Measurements from ENCODE around the gene INTS14. TPM values are rescaled to one million over a fixed set of nuclear protein-coding genes. Genes with fewer than 3 reads are reported as not detected.

The INTS14 gene
- total RNA-seq, 1 donor: 31.7 TPM

GRCh38 chr15:65583701-65584100 lies 27.2 kb downstream of the INTS14 start:
- no peak for DNase-seq (ENCODE audit: low read depth)

DNA sequence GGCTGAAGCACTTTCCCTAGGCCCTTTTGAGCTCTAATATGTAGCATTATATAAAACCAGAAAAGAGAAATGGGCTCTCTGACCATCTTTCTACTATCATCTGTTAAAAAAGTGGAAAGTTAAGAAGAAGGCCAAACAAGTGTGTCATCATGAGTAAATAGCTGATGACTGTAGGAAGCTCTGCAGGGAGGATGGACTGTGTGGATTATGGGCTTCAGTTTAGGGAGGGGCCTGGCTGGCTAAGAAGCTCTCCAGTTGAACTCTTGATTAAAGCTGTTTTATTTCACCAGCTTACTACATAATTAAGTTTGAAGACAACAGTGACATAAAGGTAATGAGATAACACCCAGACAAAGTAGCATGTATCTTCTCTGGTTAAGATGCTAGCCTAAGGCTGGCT lies 30.6 kb downstream of the INTS14 start:
- H3K4me3 ChIP-seq (ENCODE audit: low read depth, low read length): no peak overlapping the region
- DNase-seq (ENCODE audit: low read depth): peak; percentile 49
- TF ChIP-seq CTCF (IDR thresholded peaks at IDR 0.05; ENCODE audit: insufficient read depth, low read length): no peak

More at GRCh38 chr15:65583701-65584100, 27.2 kb downstream of the INTS14 start:
- no peak for TF ChIP-seq CTCF (IDR thresholded peaks at IDR 0.05; ENCODE audit: insufficient read depth, low read length)
- H3K4me3 ChIP-seq (ENCODE audit: low read depth, low read length): no peak overlapping the region

- no peak for DNase-seq (ENCODE audit: low read depth)
- no peak overlapping the region for H3K4me3 ChIP-seq (ENCODE audit: low read depth, low read length)
Observed at GRCh38 chr15:65579762-65580161, 31.2 kb downstream of the INTS14 start.

GRCh38 chr15:65578904-65579728 lies 31.8 kb downstream of the INTS14 start:
- no peak for TF ChIP-seq CTCF (IDR thresholded peaks at IDR 0.05; ENCODE audit: insufficient read depth, low read length)
- no peak overlapping the region for H3K4me3 ChIP-seq (ENCODE audit: low read depth, low read length)
- no peak for DNase-seq (ENCODE audit: low read depth)

More at GRCh38 chr15:65579762-65580161, 31.2 kb downstream of the INTS14 start:
- TF ChIP-seq CTCF (IDR thresholded peaks at IDR 0.05; ENCODE audit: insufficient read depth, low read length): no peak

- no peak for TF ChIP-seq CTCF (IDR thresholded peaks at IDR 0.05; ENCODE audit: insufficient read depth, low read length)
- no peak overlapping the region for H3K4me3 ChIP-seq (ENCODE audit: low read depth, low read length)
- DNase-seq (ENCODE audit: low read depth): no peak
Observed at GRCh38 chr15:65577129-65577996, 33.6 kb downstream of the INTS14 start.

- H3K4me3 ChIP-seq (ENCODE audit: low read depth, low read length): no peak overlapping the region
- TF ChIP-seq CTCF (IDR thresholded peaks at IDR 0.05; ENCODE audit: insufficient read depth, low read length): no peak
Observed at GRCh38 chr15:65576664-65577063, 34.3 kb downstream of the INTS14 start.

More at GRCh38 chr15:65576664-65577063, 34.3 kb downstream of the INTS14 start:
- DNase-seq (ENCODE audit: low read depth): peak; percentile 47
